ENCODE results near the gene SLC7A5.

The SLC7A5 gene

GRCh38 chr16:87845213-87845612, 24.1 kb downstream of the SLC7A5 start:
- no peak for DNase-seq

GRCh38 chr16:87844809-87845208, 24.5 kb downstream of the SLC7A5 start:
- no peak for DNase-seq

GRCh38 chr16:87844120-87844733, 25.1 kb downstream of the SLC7A5 start:
- DNase-seq = no peak

- DNase-seq = no peak
These were observed 25.6 kb downstream of the SLC7A5 start for GRCh38 chr16:87843678-87844105.

GRCh38 chr16:87842209-87842869, 27.0 kb downstream of the SLC7A5 start:
- no peak for DNase-seq

GRCh38 chr16:87841340-87842208, 27.7 kb downstream of the SLC7A5 start:
- no peak for DNase-seq

GRCh38 chr16:87840271-87840978, 28.9 kb downstream of the SLC7A5 start:
- DNase-seq = no peak

- DNase-seq = peak in 1 of 2 experiments; percentile 17
These were observed 29.6 kb downstream of the SLC7A5 start for GRCh38 chr16:87839542-87840270.

GRCh38 chr16:87838643-87839541, 30.4 kb downstream of the SLC7A5 start:
- DNase-seq = peak in 1 of 2 experiments; percentile 24

- peak in 1 of 2 experiments; percentile 26 for DNase-seq
These were observed 31.5 kb downstream of the SLC7A5 start for GRCh38 chr16:87837627-87838289.

GRCh38 chr16:87836844-87837581, 32.3 kb downstream of the SLC7A5 start:
- peak; percentile 20 to 22 for DNase-seq

GRCh38 chr16:87836346-87836843, 32.9 kb downstream of the SLC7A5 start:
- peak in 1 of 2 experiments; percentile 16 for DNase-seq

- DNase-seq = peak; percentile 18 to 19
These were observed 33.4 kb downstream of the SLC7A5 start for GRCh38 chr16:87835882-87836331.

- peak; percentile 29 to 36 for DNase-seq
These were observed 34.4 kb downstream of the SLC7A5 start for GRCh38 chr16:87834668-87835473.

- peak in 1 of 2 experiments; percentile 21 for DNase-seq
These were observed 35.2 kb downstream of the SLC7A5 start for GRCh38 chr16:87834005-87834667.

- DNase-seq = no peak
These were observed 35.8 kb downstream of the SLC7A5 start for GRCh38 chr16:87833548-87833947.

- peak; percentile 32 for DNase-seq
These were observed 36.4 kb downstream of the SLC7A5 start for GRCh38 chr16:87832741-87833502.
